Activated naive CD8-positive, alpha-beta T cell treated with anti-CD3 and anti-CD28 coated beads for 36 hours (primary cell): ENCODE results near the gene KCNJ16. TPM values are rescaled to one million over a fixed set of nuclear protein-coding genes. Genes with fewer than 3 reads are reported as not detected.

Experiments used
- DNase-seq: peaks from one replicate; pipeline ENCODE4 v3.0.0; 2021
- H3K27ac Mint-ChIP-seq: one replicate; pipeline ENCODE4 v1.8.0; 2022; ENCODE audit warnings: mild to moderate bottlenecking, moderate library complexity, mixed read lengths
- H3K27me3 Mint-ChIP-seq: one replicate; pipeline ENCODE4 v1.8.0; 2022; ENCODE audit warnings: mild to moderate bottlenecking, mixed read lengths
- H3K36me3 Mint-ChIP-seq: one replicate; pipeline ENCODE4 v1.8.0; 2021; ENCODE audit warnings: mild to moderate bottlenecking, mixed read lengths
- H3K4me1 Mint-ChIP-seq: one replicate; pipeline ENCODE4 v1.8.0; 2021; ENCODE audit warnings: mixed read lengths
- H3K4me3 Mint-ChIP-seq: one replicate; pipeline ENCODE4 v1.8.0; 2022; ENCODE audit warnings: mild to moderate bottlenecking, moderate library complexity, mixed read lengths
- H3K9me3 Mint-ChIP-seq: one replicate; pipeline ENCODE4 v1.8.0; 2022; ENCODE audit warnings: mixed read lengths
- total RNA-seq, 2 experiments: library from RNA; stranded (reverse); gene quantifications; one replicate each; pipeline ENCODE4 v1.2.3, GENCODE V29; 2021

KCNJ16 gene
- total RNA-seq, 2 experiments from 2014 or later = not detected

DNA sequence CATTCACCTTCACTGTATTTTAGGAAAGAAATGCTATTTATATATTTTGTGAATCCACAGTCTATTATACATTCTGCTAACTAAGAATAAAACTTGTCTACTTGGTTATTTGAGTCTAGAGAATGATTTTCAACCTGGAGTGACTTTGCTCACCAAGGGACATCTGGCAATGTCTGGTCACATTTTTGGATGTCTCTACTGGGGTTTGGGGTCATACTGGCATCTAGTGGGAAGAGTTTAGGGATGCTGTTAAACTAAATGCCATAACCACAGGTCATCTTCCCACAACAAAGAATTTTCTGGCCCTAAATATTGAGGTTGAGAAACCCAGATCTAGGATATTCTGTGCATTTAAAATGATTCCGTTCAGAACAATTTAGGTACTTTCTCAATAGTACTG is 26.0 kb downstream of the KCNJ16 start:
- H3K27me3 Mint-ChIP-seq = no peaks in the 10 kb centered on the region

DNA sequence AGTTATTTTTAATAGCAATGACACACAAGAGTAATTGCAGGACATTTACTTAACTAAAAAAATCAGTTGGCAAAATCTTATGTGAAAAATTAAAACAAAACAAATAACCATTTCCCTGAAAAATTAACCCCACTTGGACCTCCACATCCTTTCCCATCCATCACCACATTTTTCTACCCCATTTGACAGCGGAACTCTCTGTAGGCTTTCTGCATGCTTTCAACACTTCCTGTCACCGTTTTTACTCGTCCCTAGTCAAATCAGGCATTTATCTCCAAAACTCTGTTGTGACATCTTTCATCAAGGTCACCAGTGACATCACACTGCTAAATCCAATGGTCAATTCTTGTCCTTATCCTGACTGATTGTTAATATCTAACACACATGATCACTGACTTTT is 27.5 kb downstream of the KCNJ16 start:
- Mint-ChIP-seq H3K27ac (no peak overlapping the region), H3K27me3 (no peaks in the 10 kb centered on the region), H3K36me3 (no peaks in the 10 kb centered on the region), H3K4me1 (no peaks in the 10 kb centered on the region), H3K9me3 (no peaks in the 10 kb centered on the region), H3K4me3 (no peak overlapping the region)
- no peak for DNase-seq

More for the DNA sequence above, 26.0 kb downstream of the KCNJ16 start:
- no peaks in the 10 kb centered on the region for H3K4me1 Mint-ChIP-seq
- DNase-seq = no peak
- H3K4me3 Mint-ChIP-seq = no peak overlapping the region
- H3K36me3 Mint-ChIP-seq = no peaks in the 10 kb centered on the region
- H3K27ac Mint-ChIP-seq = no peak overlapping the region
- H3K9me3 Mint-ChIP-seq = no peaks in the 10 kb centered on the region

DNA sequence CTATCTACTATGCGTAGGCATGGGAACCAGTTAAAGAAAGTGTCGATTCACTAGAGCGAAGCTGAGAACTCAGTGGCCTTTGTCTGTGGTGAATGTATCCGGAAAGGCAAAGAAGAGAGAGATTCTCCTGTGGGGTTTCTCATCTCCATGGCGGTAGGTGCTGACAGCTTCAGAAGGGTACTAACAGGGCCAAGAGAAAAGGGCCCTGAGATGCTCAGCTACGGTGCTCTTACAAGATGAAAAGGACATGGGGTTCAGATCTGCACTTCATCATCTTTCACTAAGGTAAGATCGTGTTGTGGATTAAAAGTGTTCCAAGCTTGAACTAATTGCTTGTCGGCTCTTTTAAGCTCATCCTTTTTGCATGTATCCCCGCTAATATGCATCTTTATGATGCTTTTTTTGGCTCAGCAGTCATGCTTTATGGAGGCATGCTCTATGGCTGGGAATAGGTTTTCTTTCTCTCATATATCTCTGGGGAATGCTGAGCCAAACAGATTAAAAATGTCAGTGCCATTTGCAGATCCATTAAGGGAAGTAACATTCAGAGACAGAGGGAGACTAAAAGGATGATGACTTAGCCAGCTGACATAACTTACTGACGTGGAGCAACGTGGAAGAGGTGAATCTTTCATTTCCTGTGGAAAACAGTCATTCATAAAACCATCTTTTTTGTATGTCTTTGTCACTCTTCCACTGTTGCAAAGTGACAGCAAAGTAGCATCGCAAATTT is 29.9 kb downstream of the KCNJ16 start:
- DNase-seq = no peak
- Mint-ChIP-seq H3K27me3 (peaks cover 6% of the 10 kb centered on the region), H3K27ac (no peak overlapping the region), H3K9me3 (no peaks in the 10 kb centered on the region), H3K36me3 (no peaks in the 10 kb centered on the region), H3K4me1 (no peaks in the 10 kb centered on the region), H3K4me3 (no peak overlapping the region)

DNA sequence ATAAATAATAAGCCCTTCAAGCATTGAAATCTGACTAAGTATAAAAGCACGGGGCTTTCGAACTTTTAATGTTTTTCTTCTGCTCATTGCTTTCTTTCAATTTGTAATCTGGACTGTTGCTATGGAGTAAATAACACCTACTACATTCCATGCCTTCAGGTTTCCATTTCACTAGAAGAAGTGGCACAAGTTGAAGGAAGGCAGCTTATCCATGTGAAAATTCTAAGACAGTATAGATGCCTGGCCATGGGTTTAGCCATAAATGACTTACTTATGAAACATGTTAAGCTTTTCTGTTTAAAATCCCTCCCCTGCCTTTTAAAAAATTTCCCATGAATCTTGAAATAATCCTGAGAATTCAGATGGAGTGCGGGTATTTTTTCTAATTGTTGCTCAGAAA is 30.6 kb downstream of the KCNJ16 start:
- H3K27ac Mint-ChIP-seq = no peak overlapping the region
- no peaks in the 10 kb centered on the region for H3K36me3 Mint-ChIP-seq
- H3K4me1 Mint-ChIP-seq = no peaks in the 10 kb centered on the region
- H3K27me3 Mint-ChIP-seq = peaks cover 6% of the 10 kb centered on the region
- no peaks in the 10 kb centered on the region for H3K9me3 Mint-ChIP-seq
- H3K4me3 Mint-ChIP-seq = no peak overlapping the region
- DNase-seq = no peak

DNA sequence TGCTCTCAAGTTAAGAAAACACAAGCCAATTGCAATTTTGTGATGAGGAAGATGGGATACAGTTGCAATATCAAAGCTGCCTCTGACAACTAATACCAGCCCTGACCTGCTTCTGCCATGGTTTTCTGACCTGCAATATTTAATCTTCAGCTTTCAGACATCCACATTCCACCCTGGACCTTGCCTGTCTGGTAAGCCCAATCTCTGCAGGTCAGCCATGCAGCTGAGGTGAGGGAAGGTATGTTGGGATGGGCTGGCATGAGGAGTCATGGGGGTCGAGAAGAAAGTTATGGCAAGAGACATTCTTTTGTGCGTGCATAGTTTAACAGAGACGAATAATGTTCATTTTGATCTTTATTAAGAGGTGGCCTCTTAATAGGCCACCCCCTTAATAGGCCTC is 31.5 kb downstream of the KCNJ16 start:
- Mint-ChIP-seq H3K9me3 (no peaks in the 10 kb centered on the region), H3K27me3 (peaks cover 11% of the 10 kb centered on the region), H3K4me3 (no peak overlapping the region), H3K27ac (no peak overlapping the region), H3K36me3 (no peaks in the 10 kb centered on the region), H3K4me1 (no peaks in the 10 kb centered on the region)
- DNase-seq = no peak

DNA sequence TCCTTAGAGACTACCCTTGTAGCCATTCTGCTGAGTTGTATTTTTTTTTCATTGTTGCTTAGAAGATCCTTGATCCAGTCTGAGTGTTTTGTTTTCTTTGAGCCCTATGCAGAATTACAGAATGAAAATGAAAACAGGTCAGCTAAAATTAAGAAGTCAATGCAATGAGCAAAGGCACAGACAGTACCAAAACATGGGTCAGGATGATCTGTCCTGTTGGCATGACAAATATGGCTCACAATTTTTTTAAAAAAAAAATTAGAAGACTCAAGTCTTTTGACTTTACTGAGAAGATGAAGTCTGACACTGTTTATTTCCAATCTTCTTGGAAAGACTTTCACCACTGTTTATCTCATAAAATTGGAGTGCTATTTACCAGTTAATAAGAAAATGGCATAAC is 32.4 kb downstream of the KCNJ16 start:
- no peak overlapping the region for H3K27ac Mint-ChIP-seq
- no peak overlapping the region for H3K4me3 Mint-ChIP-seq
- H3K27me3 Mint-ChIP-seq = peaks cover 11% of the 10 kb centered on the region
- H3K36me3 Mint-ChIP-seq = no peaks in the 10 kb centered on the region
- H3K4me1 Mint-ChIP-seq = no peaks in the 10 kb centered on the region
- no peaks in the 10 kb centered on the region for H3K9me3 Mint-ChIP-seq
- no peak for DNase-seq

DNA sequence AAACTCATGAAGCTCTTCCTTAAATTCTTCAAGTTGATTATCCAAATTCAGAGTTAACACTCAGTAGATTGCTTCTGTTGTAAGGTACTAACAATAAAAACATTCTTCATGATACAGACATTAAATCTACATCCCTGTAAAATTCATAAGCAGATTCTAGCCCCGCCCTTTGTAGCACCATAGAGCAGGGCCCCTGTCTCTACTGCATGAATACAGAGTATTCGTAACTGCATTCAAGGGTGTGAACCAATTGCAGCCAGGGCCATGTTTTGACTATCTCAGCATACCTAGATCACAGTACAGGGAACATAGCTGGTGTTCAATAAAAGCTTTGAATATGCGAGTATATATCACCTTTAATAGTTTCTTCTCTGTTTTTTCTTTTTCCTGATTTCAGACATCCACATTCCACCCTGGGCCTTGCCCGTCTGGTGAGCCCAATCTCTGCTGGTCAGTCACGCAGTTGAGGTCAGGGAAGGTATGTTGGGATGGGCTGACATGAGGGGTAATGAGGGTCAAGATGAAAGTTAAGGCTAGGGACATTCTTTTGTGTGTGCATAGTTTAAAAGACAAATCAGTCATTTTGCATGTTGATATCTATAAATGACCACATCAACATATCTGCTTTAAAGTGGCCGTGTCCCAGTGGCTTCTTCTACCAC is 33.0 kb downstream of the KCNJ16 start:
- no peak for DNase-seq
- no peaks in the 10 kb centered on the region for H3K36me3 Mint-ChIP-seq
- peaks cover 11% of the 10 kb centered on the region for H3K27me3 Mint-ChIP-seq
- H3K4me3 Mint-ChIP-seq = no peak overlapping the region
- no peaks in the 10 kb centered on the region for H3K4me1 Mint-ChIP-seq
- H3K9me3 Mint-ChIP-seq = no peaks in the 10 kb centered on the region
- H3K27ac Mint-ChIP-seq = no peak overlapping the region

DNA sequence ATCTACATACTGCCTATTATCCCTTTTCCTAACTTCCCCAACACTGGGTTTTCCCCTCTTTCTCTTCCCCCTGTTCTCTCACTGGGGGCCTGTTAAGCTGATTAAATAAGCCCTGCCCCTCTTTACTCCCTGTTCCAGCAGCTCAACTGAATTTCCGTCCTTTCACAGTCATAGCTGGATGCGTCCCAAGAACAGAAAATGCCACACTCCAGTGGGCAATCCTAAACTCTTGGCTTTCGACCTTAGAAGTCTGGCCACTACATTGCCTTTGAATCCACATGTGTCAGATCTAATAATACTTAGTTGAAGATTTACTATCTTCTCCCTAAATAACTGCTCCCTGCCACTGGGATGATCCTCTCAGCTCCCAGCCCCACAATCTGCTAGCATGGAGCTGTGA is 34.5 kb downstream of the KCNJ16 start:
- H3K4me1 Mint-ChIP-seq = no peaks in the 10 kb centered on the region
- H3K9me3 Mint-ChIP-seq = no peaks in the 10 kb centered on the region
- H3K27me3 Mint-ChIP-seq = peaks cover 14% of the 10 kb centered on the region
- H3K4me3 Mint-ChIP-seq = no peak overlapping the region
- no peaks in the 10 kb centered on the region for H3K36me3 Mint-ChIP-seq
- H3K27ac Mint-ChIP-seq = no peak overlapping the region
- no peak for DNase-seq

DNA sequence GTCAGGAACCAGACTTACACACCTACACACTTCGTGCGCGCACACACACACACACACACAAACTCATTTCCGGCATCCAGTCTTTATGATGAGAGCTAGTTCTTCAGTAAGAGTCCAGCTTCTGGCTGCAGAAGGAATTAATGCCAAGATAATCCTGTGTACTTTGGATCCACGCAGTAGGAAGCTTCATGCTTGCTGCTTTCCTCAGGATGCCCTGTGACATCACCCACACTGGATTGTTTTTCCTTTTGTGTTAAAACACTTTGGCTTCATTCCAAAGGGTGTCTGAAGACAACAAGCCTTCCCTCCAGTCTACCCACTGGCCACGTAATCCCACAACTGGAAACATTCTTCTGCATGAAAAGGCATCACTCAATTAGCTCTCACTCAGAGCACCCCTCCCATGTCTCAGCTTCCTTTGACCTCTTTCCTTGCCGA is 35.4 kb downstream of the KCNJ16 start:
- Mint-ChIP-seq H3K9me3 (no peaks in the 10 kb centered on the region), H3K27ac (no peak overlapping the region), H3K27me3 (peaks cover 14% of the 10 kb centered on the region), H3K4me1 (no peaks in the 10 kb centered on the region), H3K36me3 (no peaks in the 10 kb centered on the region), H3K4me3 (no peak overlapping the region)
- DNase-seq = no peak

DNA sequence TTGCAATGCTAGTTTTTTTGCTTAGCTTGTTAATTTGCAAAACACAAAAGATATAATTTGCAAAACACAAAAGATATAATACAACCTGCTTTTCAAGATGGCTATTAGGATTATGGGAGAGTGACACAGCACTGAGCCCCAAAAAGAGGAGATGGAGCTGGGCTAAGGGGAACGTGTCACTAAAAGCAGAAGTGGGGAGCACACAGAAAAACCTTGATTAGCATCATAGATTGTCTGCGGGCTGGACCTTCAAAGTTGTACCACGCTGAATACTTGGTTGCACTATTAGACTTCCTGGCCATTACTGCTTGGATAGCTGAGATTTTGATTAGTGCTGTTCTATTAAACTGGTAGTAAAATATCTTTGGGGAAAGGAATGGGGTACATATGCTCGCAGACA is 36.2 kb downstream of the KCNJ16 start:
- no peak for DNase-seq
- Mint-ChIP-seq H3K9me3 (no peaks in the 10 kb centered on the region), H3K36me3 (no peaks in the 10 kb centered on the region), H3K4me1 (no peaks in the 10 kb centered on the region), H3K27me3 (peaks cover 14% of the 10 kb centered on the region), H3K27ac (no peak overlapping the region), H3K4me3 (no peak overlapping the region)

DNA sequence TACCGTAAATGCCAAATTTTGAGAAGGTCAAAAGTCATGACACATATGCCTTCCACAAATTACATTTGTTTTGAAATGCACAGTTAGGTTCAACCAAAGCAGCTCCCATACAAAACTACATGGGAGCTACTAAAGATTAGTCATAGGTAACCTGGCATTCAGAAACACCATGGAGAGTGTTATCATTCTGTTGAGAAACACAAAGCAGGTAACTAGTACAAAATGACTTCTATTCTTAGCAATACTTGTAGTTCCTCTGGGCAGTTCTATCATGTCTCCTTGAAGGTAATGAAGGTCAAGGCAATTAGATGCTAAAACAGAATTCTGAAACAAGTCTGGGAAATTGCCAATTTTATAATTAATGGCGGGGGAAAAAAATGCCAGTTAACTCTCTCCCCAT is 39.4 kb downstream of the KCNJ16 start:
- no peaks in the 10 kb centered on the region for H3K4me1 Mint-ChIP-seq

DNA sequence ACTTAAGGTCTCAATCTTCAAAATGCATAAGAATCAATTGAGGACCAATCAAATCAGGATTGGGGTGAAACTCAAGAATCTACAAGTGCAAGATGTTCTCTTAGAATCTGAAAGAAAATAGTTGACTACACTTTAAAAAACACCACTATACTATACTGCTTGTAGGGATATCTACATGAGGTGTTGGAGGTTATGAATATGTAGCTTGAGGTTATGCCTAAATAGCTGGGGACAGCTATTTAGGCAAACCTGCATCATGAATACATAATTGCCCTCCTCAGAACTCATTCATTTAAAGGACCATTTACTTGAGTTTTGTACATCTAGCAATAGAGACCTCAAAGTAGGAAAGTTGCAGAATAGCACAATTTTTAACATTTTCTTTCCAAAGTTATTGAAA is 40.1 kb downstream of the KCNJ16 start:
- H3K36me3 Mint-ChIP-seq = no peaks in the 10 kb centered on the region
- H3K27me3 Mint-ChIP-seq = peaks cover 8% of the 10 kb centered on the region
- H3K4me3 Mint-ChIP-seq = no peak overlapping the region
- H3K9me3 Mint-ChIP-seq = peaks cover 3% of the 10 kb centered on the region
- no peaks in the 10 kb centered on the region for H3K4me1 Mint-ChIP-seq
- no peak overlapping the region for H3K27ac Mint-ChIP-seq
- no peak for DNase-seq

More for the DNA sequence above, 39.4 kb downstream of the KCNJ16 start:
- H3K4me3 Mint-ChIP-seq = no peak overlapping the region
- no peak overlapping the region for H3K27ac Mint-ChIP-seq
- H3K36me3 Mint-ChIP-seq = no peaks in the 10 kb centered on the region
- H3K9me3 Mint-ChIP-seq = peaks cover 3% of the 10 kb centered on the region
- H3K27me3 Mint-ChIP-seq = peaks cover 11% of the 10 kb centered on the region
- no peak for DNase-seq

DNA sequence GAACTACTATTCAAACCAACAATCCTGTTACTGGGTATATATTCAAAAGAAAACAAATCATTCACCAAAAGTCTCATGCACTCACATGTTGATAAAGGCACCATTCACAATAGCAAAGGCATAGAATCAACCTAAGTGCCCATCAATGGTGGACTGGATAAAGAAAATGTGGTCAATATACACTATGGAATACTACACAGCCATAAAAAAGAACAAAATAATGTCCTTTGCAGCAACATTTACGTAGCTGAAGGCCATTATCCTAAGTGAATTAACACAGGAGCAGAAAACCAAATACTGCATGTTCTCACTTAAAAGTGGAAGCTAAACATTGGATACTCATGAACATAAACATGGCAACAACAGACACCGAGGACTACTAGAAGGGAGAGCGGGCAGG is 41.9 kb downstream of the KCNJ16 start:
- peaks cover 3% of the 10 kb centered on the region for H3K27me3 Mint-ChIP-seq
- H3K9me3 Mint-ChIP-seq = peaks cover 3% of the 10 kb centered on the region
- no peaks in the 10 kb centered on the region for H3K36me3 Mint-ChIP-seq
- H3K4me3 Mint-ChIP-seq = no peak overlapping the region
- DNase-seq = no peak
- no peaks in the 10 kb centered on the region for H3K4me1 Mint-ChIP-seq
- no peak overlapping the region for H3K27ac Mint-ChIP-seq

DNA sequence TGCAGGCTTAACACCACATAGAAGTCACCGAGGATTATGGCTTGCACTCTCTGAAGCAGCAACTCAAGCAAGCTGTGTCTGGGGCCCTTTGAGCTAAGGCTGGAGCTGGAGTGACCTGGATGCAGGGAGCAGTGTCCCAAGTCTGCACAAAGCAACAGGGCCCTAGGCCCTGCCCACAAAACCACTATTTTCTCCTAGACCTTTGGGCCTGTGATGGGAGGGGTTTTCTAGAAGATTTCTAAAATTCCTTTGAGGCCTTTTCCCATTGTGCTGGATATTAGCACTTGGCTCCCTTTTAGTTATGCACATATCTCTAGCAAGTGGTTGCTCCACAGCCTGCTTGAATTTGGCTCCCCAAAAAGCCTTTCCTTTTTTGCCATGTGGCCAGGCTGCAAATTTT is 44.5 kb downstream of the KCNJ16 start:
- Mint-ChIP-seq H3K4me1 (no peaks in the 10 kb centered on the region), H3K4me3 (no peak overlapping the region), H3K27ac (no peak overlapping the region), H3K27me3 (peaks cover 3% of the 10 kb centered on the region), H3K36me3 (no peaks in the 10 kb centered on the region), H3K9me3 (peaks cover 3% of the 10 kb centered on the region)
- DNase-seq = no peak

DNA sequence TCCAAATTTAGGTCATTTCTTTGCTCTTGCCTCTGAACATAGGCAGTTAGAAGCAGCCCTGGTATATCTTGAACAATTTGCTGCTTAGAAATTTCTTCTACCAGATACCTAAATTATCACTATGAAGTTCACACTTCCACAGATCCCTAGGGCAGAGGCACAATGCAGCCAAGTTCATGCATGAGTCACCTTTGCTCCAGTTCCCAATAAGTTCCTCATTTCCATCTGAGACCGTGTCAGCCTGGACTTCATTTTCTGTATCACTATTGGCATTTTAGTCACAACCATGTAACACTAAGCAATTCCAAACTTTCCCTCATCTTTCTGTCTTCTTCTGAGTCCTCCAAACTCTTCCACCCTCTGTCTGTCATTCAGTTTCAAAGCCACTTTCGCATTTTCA is 45.0 kb downstream of the KCNJ16 start:
- H3K4me3 Mint-ChIP-seq = no peak overlapping the region
- H3K27me3 Mint-ChIP-seq = peaks cover 3% of the 10 kb centered on the region
- no peak overlapping the region for H3K27ac Mint-ChIP-seq
- H3K4me1 Mint-ChIP-seq = no peaks in the 10 kb centered on the region
- no peak for DNase-seq
- H3K9me3 Mint-ChIP-seq = peaks cover 3% of the 10 kb centered on the region
- no peaks in the 10 kb centered on the region for H3K36me3 Mint-ChIP-seq

DNA sequence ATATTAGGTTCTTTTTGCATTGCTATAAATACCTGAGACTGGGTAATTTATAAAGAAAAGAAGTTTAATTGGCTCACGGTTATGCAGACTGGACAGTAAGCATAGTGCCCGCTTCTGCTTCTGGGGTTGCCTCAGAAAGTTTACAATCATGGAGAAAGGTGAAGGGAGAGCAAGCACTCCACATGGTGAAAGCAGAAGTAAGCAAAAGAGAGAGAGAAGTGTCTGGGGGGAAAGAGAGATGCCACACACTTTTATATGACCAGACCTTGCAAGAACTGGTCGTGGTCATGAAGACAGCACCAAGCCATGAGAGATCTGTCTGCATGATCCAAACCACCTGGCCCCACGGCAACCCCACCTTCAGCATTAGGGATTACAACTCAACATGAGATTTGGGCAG is 45.4 kb downstream of the KCNJ16 start:
- Mint-ChIP-seq H3K36me3 (no peaks in the 10 kb centered on the region), H3K27ac (no peak overlapping the region), H3K27me3 (peaks cover 3% of the 10 kb centered on the region), H3K4me3 (no peak overlapping the region), H3K4me1 (no peaks in the 10 kb centered on the region), H3K9me3 (peaks cover 3% of the 10 kb centered on the region)
- no peak for DNase-seq
